GM21528 (cell line): ENCODE data around the gene ZCCHC17.
"Not testable (repeated sequence)": the region's sequence is repeated elsewhere in the genome, so short reads cannot be mapped to it uniquely, and the experiment has no call there.

Experiments used
- ATAC-seq: cut with Tn5 transposase; IDR thresholded peaks from one replicate; pipeline ENCODE4 v1.9.1; 2021; ENCODE audit warnings: mild to moderate bottlenecking, moderate library complexity; ENCODE audit not compliant: unreplicated experiment, low FRiP score

The ZCCHC17 gene

DNA sequence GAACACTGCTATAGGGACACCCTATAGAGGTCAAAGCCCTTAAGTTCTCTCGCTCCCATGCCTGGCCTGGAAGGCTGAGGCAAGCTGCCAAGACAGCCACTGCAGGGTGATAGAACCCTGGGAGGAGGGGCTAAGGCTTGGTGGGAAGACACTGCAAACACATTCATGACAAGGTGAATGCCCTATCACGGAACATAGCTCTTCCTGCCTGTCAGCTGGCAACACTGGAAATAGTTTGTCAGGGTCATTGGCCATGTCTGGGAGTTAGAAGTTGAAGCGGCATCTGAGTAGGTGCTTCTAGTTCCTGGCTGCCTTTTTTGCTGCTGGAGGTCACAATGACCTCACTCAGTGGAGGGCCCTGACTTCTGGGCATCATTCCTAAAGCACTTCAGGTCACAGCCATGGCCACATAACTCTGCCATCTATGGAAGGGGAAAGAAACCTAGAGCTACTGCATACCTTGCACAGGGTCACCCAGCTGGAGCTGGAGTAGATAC is 71.8 kb downstream of the ZCCHC17 start:
- no peak for ATAC-seq

DNA sequence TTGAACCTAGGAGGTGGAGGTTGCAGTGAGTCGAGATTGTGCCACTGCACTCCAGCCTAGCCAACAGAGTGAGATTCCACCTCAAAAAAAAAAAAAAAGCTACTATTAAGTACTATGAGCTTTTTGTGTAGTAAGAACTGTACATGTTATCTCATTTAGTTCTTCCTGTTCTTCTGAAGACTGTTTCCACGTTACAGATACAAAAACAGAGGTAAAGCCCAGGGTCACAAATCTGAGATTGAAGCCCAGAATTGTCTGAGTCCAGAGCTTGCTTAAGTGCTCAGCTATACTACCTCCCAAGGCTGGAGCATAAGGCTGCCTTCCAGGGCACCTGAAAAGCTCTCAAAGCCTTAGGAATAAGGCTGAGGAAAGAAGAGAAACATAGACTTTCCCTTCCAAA is 73.2 kb downstream of the ZCCHC17 start:
- no peak for ATAC-seq

DNA sequence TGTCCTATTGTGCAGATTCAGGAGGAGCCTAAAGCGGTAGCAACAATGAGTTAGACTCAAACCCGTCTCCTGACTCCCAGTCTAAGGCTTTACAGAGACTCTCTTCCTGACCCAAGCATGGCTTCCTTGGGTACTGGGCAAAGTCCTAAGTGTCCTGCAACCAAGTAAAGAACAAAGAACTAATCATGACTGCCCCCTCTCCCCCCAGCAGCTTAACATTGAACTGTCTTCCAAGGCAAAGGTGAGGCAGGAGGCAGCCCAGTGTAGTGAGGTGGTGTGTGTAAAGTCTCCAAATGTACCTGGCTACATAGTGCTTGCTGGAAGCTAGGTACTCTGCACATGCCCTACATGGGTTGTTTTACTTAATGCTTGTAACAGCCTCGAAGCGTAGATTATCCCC is 73.7 kb downstream of the ZCCHC17 start:
- ATAC-seq = no peak

DNA sequence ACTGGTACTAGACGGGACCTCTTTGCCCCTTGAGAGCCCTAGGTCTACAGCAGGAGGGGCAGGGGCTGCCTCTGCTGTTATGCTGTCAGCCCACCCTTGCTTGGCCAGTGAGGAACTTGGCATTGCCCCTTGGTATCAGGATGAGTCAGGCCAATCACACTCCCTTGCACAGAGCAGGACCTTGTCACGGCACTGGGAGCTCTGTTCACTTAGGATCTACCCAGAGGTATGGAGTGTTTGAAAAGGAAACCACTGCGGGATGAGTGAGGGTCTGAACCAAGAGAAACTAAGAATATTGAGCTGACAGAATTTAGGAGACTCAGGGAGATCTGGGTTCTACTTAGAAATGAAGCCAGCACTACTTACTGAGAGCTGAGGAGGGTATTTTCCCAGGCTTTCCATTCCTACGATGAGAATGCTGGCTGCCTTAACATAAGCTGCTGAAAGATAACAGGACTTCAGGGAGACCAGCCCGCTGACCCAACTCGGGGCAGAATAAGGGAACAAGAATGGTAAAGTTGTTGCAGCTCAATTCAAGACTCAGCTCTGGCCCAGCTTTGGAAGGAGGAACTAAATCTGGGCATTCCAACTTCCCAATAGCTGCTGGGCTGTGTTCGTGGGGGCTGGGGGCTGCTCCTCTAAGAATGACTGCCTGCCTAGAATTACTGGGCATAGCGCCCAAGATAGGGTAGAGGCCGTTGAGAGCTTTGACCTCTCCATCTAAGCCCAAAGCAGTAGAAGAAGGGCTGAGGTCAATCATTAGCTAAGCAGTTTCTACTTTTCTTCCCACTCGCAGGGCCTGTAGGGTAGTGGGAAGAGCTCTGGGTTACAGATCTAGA is 74.5 kb downstream of the ZCCHC17 start:
- ATAC-seq = no peak

DNA sequence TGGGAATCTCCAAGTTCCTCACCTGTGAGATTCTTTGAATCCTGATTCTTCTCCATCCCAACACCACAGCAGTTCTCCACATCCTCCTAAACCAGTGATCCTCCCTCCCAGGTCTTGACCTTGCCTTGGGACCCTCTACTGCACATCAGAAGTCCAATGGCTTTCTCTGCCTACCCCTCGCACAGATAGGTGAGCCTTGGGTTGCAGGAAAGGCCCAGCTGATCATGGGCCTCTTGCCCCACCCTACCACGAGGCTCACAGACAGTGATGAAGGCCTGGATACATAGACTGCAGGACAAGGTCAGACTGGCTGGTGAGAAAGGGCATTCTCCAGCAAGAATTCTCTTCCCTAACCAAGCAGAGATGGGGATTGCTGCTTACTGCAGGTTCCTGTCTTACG is 75.2 kb downstream of the ZCCHC17 start:
- no peak for ATAC-seq

DNA sequence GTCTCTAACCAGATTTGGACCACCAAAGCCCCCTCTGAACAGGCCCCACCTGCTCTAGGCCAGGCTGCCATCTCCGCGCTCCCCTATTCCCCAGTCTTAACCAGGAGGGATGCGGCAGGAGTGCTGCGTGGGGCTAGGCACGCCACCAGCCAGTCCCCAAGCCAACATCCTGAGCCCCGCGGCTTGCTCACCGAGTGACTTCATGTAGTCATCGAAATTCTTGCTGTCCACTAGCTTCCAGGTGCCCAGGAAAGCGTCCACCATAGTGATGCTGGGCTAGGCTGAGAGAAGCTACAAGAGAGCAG is 75.9 kb downstream of the ZCCHC17 start:
- no peak for ATAC-seq

DNA sequence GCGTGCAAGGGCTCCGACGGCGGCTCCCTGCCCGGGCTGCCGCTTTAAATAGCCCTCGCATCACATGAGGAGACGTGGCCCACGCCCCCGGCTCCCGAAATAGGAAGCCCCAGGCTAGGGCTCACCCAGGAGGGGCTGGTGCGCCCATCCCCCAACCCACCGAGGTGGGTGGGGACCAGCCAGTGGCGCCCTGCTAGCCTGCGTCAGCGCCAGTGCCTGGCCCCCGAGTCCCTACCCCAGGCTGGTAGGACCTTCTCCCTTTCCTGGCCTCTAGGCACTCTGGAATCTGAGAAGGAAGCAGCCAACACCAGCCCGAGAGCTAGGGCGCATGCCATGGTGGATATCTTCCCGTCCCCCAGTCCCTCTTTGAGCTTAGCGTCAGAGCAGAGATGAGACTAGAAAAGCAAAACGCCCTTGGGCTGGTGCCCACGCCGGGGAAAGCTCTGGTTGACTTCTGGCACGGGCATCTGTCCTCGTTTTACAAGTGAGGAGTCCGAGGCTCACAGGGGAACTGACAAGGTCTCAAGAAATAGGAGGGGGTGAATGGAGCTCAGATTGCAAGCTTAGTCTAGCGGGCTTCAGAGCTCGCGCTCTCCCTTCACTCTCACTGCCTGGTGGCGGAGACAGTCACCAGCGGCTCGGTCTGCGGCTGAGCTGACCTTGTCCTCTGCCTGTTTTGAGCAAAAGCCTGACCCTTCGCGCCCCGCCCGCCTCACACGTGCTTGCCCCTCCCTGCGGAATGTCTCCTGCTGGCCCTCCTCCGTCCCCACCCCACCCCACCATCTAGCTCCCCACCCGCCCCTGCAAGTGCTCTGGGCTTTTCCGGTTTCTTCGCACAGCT is 76.4 kb downstream of the ZCCHC17 start, which contains the start of gene FABP3:
TSS of gene FABP3 (minus strand) at position 21 of the 841 bp plus-strand sequence. CDS start 62 bp downstream, outside the sequence.
- ATAC-seq = no peak

DNA sequence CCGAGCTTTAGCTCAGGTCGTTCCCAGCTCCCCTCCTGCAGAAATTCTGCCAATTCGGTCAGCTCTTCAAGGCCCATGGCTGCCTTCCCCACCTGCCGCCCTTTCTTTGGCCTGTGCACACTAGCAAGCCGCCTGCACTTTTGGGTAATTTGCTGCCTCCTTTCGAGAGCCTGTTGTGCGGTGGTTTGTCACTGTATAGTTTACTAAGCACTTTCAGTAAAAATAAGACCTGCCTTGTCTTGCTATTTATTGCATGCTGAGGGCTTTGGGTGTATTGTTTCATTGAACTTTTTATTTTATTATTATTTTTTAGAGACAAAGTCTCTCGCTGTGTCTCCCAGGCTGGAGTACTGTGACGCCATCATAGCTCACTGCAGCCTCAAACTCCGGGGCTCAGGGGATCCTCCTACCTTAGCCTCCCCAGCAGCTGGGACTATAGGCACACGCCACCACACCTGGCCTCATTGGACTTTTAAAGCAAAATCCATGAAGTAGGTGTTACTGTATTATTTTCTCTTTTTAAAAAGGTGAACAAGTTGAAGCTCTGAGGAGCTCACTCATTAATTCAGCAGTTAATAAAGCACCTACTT is 77.2 kb downstream of the ZCCHC17 start:
- ATAC-seq = no peak

DNA sequence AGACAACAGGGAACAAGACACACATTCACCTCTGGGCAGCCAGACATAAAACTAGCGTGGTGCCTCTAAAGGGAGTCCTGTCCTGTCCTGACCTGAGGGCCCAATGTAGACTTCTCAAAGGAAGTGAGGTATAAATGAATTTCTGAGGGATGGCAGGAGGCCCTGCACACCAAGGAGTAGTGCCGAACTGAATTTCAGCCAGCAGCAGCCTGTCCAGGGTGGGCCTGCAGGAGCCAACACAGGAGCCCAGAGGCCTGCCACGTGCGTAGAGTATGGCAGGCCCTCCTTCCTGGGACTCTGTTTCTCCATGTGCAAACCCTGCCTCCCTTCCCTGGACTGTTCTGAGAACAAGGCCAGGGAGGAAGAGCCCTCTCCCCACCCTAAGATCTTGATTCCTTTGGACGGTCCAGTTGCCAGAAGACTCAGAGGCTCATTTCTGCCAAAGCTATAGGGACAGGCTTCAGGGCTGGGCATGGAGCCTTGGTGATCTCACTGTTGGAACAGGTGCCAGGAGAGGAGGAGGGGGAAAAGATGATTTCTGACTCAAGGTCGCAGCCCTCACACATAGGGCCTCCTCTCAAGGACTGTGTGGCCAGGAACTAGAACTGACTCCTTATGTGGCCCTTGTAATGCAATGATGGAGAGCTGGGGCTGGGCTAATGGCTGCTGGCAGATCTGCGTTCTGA is 77.8 kb downstream of the ZCCHC17 start:
- no peak for ATAC-seq

DNA sequence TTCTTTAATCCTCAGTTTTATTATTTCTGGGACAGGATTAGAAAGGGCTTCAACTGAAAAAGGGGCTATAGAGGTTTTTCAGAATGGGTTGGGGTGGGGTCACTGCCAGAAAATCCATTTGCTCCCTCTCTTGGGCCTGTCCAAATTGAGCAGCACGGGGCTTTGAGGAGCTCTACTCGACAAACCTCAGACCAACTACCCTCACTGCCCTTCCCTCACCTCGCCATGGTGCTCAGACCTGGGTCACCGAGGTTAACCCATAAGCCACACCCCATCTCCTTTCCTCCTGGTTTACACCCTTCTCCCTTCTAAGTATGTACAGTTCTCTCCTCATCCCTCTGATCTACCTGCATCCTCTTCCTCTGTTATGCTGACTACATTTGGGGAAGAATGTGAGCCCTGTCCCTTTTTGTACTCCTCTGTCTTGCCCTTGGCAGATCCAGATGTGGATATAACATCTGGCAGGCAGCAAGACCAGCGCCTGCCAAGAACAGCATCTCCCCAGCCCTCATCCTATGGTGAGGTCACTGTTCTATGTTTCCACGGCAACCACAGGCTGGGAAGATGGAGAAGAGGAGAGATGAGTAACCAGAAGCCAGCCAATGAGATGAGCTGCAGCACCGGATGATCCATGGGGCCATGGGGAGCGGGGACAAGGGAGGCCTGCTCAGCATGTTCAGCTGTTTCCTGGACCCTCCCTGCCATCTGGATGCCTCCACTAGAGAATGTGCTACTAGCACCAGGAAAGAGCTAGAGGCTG is 79.7 kb downstream of the ZCCHC17 start:
- ATAC-seq = no peak

DNA sequence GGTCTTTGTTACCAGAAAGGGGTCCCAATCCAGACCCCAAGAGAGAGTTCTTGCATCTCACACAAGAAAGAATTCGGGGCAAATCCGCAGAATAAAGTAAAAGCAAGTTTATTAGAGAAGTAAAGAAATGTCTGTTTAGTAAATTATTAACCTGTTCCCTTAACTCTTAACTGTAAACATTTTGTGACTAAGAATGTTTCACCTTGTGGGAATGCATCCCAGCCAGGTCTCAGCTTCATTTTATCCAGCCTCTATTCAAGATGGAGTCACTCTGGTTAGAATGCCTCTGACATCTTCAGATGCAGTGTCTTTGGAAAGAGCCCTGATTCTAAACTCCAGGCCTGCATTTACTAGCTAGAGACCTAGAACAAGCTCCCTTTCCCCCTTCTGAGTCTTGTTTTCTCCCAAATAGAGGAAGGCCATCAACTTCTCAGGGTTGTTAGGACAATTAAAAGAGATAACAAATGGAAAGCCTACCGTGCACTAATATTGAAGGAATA is 80.6 kb downstream of the ZCCHC17 start:
- no peak for ATAC-seq

DNA sequence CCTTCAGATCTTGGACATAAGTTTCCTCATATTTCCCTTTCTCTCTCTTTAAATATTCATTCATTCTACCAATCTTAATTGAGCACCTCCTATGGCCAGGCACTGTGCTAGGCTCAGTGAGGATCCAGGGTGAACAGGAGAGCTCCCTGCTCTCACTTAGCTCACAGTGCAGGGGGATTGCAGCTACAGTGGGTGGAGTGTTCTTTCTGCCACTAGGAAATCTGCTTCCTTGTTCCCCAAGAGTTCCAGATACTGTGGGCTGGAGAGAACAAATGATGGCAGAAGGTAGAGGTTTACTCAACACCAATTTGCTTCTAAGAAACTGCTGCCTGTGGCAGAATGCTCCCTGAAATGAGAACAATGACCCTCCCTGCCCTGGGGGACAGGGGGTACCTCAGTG is 81.2 kb downstream of the ZCCHC17 start:
- ATAC-seq = no peak

DNA sequence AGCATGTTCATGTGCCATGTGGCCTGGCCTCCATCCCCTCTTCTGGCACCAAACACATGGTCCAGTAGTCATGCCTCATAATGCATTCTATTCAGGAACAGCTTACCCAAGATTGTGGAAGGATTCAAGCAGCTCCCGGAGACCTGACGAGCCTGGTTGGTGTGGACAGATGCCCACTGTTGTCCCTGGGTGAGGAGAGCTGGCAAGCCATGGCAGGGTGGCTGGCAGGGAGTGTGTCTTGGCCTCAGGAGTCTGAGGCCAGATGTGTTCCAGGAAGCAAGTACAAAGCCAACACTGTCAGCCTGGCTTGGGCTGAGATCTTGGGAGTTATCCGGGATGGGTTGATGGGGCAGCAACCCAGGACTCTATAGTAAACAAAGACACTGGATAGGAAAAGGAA is 83.3 kb downstream of the ZCCHC17 start:
- ATAC-seq = no peak

DNA sequence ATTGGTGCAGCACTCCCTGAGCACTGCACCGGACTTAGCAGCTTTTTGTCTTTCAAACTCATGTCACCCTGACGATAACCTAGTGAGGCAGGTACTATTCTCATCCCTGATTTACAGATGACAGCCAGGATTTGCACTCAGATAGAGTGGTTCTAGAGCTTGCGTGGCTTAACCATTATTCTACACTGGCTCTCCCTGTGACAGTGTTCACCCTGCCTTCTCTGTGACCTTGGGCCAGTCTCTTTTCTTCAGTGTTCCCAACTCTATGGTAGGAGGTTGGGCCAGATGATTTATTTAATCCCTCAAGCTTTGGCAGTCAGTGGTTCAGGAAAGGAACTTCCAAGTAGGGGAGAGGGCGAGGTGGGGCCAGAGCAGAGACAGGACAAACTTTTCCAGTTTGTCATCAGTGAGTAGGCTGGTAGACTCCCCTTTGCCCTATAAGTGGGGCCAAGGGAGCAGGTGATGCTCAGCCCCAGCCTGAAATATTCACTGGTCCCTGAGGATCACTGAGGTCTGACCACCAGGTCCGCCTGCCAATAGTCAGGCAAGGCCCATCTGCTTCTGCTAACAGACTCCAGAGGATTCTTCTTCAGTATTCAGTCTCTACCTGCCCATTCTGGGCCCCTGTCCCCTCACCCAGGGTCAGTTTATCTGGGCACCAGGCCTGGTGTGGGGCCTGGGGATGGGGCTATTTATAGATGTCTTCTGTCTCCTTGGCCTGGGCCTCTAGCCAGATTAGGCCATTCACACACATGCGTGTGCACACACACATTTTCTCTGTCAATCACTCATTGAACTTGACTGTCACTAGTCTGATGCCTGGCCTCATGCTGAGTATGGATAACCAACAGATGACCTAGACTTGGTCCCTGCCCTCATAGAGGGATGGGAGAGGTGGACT is 84.8 kb downstream of the ZCCHC17 start:
- ATAC-seq = no peak

DNA sequence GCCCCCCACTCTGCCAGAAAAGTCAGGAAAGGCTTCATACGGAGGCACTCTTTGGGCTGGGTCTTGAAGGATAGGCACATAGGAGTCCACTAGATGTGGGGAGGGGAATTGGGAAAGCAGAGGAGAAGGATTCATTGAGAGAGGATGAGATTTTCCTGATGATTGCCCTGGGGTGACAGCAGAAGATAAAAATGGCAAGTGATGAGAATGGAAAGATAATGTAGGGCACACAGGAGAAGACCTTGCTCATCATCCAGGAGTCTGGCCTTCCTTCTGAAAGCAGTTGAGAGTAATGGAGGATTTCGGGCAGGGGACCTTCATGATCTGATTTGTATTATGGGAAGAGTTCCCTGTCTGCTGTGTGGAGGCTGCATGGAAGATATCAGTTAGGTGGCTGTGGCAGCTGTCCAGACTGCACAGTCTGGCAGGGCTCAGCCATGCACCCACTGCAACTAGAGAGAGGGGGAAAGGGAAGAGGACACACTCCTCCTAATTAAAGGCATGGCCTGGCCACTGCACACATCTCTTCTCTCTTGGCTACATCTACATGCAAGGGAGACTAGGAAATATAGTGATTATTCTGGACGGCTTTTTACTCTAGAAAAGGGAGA is 85.7 kb downstream of the ZCCHC17 start:
- ATAC-seq = no peak

DNA sequence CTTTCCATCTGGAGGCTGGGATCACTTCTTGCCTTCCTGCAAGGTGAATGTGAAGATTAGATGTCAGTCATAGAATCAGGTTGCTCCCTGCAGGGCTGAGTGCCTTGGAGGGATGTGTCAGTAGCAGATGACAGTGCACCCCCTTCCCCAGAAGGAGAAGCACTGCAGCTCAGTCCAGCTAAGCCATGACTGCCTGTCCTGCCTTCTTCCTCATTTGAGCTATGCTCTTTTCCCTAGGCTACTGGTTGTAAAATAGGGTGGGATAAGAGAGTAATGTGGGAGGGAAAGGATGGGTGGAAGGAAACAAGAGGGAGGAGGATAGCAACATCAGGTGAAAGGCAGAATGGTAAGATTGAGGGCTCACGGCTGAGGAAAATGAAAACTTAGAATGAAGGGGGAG is 87.1 kb downstream of the ZCCHC17 start:
- ATAC-seq = no peak

DNA sequence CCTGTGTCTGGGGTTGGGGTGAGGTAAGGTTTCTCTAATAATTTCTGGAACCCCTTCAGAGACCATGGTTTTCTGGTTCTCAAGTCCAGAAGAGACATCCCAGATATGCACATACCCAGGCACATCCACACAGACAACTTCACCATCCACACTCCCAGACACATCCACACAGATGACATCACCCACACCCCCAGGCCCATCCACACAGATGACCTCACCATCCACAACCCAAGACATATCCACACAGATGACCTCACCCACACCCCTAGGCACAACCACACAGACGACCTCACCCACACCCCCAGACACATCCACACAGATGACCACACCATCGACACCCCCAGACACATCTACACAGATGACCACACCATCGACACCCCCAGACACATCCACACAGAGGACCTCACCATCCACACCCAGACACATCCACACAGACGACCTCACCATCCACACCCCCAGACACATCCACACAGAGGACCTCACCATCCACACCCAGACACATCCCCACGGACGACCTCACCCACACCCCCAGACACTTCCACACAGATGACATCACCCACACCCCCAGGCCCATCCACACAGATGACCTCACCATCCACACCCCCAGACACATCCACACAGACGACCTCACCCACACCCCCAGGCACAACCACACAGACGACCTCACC is 89.9 kb downstream of the ZCCHC17 start:
- not testable (repeated sequence) for ATAC-seq

DNA sequence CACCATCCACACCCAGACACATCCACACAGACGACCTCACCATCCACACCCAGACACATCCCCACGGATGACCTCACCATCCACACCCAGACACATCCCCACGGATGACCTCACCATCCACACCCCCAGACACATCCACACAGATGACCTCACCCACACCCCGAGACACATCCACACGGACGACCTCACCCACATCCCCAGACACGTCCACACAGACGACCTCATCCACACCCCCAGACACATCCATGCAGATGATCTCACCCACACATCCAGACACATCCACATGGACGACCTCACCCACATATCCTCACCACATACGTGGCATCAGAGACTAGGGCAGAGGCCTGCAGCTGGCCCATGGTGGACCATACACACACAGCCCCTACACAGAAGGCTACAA is 90.8 kb downstream of the ZCCHC17 start:
- ATAC-seq = no peak
